Skeletal muscle satellite cell (primary cell): ENCODE measurements around the gene COL5A3.

ENCODE experiments used
- H3K27me3 ChIP-seq: 2 replicates; pipeline ENCODE4 v1.7.0; 2013; ENCODE audit warnings: low read length; ENCODE audit not compliant: control insufficient read depth, insufficient read depth
- H3K36me3 ChIP-seq: 2 replicates; pipeline ENCODE4 v1.7.0; 2013; ENCODE audit warnings: mild to moderate bottlenecking, control low read depth, low read length; ENCODE audit not compliant: insufficient read depth
- H3K4me1 ChIP-seq: 2 replicates; pipeline ENCODE4 v1.7.0; 2013; ENCODE audit warnings: low read length; ENCODE audit not compliant: control insufficient read depth, insufficient read depth
- H3K4me2 ChIP-seq: 2 replicates; pipeline ENCODE4 v1.7.0; 2013; ENCODE audit warnings: mild to moderate bottlenecking, low read length
- H3K4me3 ChIP-seq: 2 replicates; pipeline ENCODE4 v1.7.0; 2013; ENCODE audit warnings: low read length
- H3K9ac ChIP-seq: 2 replicates; pipeline ENCODE4 v1.7.0; 2013; ENCODE audit warnings: mild to moderate bottlenecking, low read depth, low read length, moderate library complexity
- H3K9me3 ChIP-seq: replicated peaks from 2 replicates; pipeline ENCODE4 v1.7.0; 2013; ENCODE audit warnings: mild to moderate bottlenecking, control low read depth, low read length

Gene COL5A3

GRCh38 chr19:9995999-9996398 lies 14.3 kb downstream of the COL5A3 start:
- no peaks in the 10 kb centered on the region for H3K4me1 ChIP-seq
- H3K9me3 ChIP-seq = no peaks in the 10 kb centered on the region
- no peak overlapping the region for H3K9ac ChIP-seq
- H3K4me3 ChIP-seq = no peak overlapping the region
- H3K36me3 ChIP-seq = no peaks in the 10 kb centered on the region
- H3K27me3 ChIP-seq = no peaks in the 10 kb centered on the region
- H3K4me2 ChIP-seq = no peak overlapping the region

- H3K27me3 ChIP-seq = no peaks in the 10 kb centered on the region
- no peaks in the 10 kb centered on the region for H3K4me1 ChIP-seq
- H3K9ac ChIP-seq = no peak overlapping the region
- no peaks in the 10 kb centered on the region for H3K9me3 ChIP-seq
- no peak overlapping the region for H3K4me3 ChIP-seq
- H3K4me2 ChIP-seq = no peak overlapping the region
- H3K36me3 ChIP-seq = no peaks in the 10 kb centered on the region
These were observed 15.2 kb downstream of the COL5A3 start for GRCh38 chr19:9995084-9995483.

GRCh38 chr19:9991425-9992191 lies 18.7 kb downstream of the COL5A3 start:
- Histone ChIP-seq H3K9me3 (no peaks in the 10 kb centered on the region), H3K36me3 (no peaks in the 10 kb centered on the region), H3K27me3 (no peaks in the 10 kb centered on the region), H3K4me3 (no peak overlapping the region), H3K4me1 (no peaks in the 10 kb centered on the region), H3K4me2 (no peak overlapping the region), H3K9ac (no peak overlapping the region)

- no peak overlapping the region for H3K9ac ChIP-seq
- H3K4me3 ChIP-seq = no peak overlapping the region
- no peaks in the 10 kb centered on the region for H3K27me3 ChIP-seq
- no peak overlapping the region for H3K4me2 ChIP-seq
- H3K4me1 ChIP-seq = no peaks in the 10 kb centered on the region
- no peaks in the 10 kb centered on the region for H3K36me3 ChIP-seq
- no peaks in the 10 kb centered on the region for H3K9me3 ChIP-seq
These were observed 20.8 kb downstream of the COL5A3 start for GRCh38 chr19:9989504-9989903.

- Histone ChIP-seq H3K4me1 (no peaks in the 10 kb centered on the region), H3K4me3 (no peak overlapping the region), H3K36me3 (no peaks in the 10 kb centered on the region), H3K4me2 (no peak overlapping the region), H3K9ac (no peak overlapping the region), H3K9me3 (no peaks in the 10 kb centered on the region), H3K27me3 (no peaks in the 10 kb centered on the region)
These were observed 23.5 kb downstream of the COL5A3 start for GRCh38 chr19:9986787-9987281.

GRCh38 chr19:9981406-9982260 lies 28.7 kb downstream of the COL5A3 start:
- Histone ChIP-seq H3K4me3 (no peak overlapping the region), H3K36me3 (no peaks in the 10 kb centered on the region)

GRCh38 chr19:9972103-9972502 lies 38.2 kb downstream of the COL5A3 start:
- H3K4me1 ChIP-seq = no peaks in the 10 kb centered on the region
- no peaks in the 10 kb centered on the region for H3K36me3 ChIP-seq
- no peaks in the 10 kb centered on the region for H3K9me3 ChIP-seq
- no peak overlapping the region for H3K9ac ChIP-seq
- H3K4me2 ChIP-seq = no peak overlapping the region
- H3K27me3 ChIP-seq = no peaks in the 10 kb centered on the region
- H3K4me3 ChIP-seq = no peak overlapping the region

More at GRCh38 chr19:9981406-9982260, 28.7 kb downstream of the COL5A3 start:
- Histone ChIP-seq H3K9ac (no peak overlapping the region), H3K27me3 (no peaks in the 10 kb centered on the region), H3K4me1 (no peaks in the 10 kb centered on the region), H3K9me3 (no peaks in the 10 kb centered on the region), H3K4me2 (no peak overlapping the region)

GRCh38 chr19:9971166-9971897 lies 39.0 kb downstream of the COL5A3 start:
- H3K27me3 ChIP-seq = no peaks in the 10 kb centered on the region
- H3K36me3 ChIP-seq = no peaks in the 10 kb centered on the region
- H3K9ac ChIP-seq = no peak overlapping the region
- H3K4me2 ChIP-seq = no peak overlapping the region
- H3K9me3 ChIP-seq = no peaks in the 10 kb centered on the region
- H3K4me1 ChIP-seq = no peaks in the 10 kb centered on the region
- H3K4me3 ChIP-seq = no peak overlapping the region

- Histone ChIP-seq H3K36me3 (no peaks in the 10 kb centered on the region), H3K4me1 (no peaks in the 10 kb centered on the region), H3K9me3 (no peaks in the 10 kb centered on the region), H3K4me2 (no peak overlapping the region), H3K9ac (no peak overlapping the region), H3K4me3 (no peak overlapping the region), H3K27me3 (no peaks in the 10 kb centered on the region)
These were observed 39.8 kb downstream of the COL5A3 start for GRCh38 chr19:9970481-9970880.

GRCh38 chr19:9969688-9969975 lies 40.7 kb downstream of the COL5A3 start:
- no peak overlapping the region for H3K4me3 ChIP-seq
- no peak overlapping the region for H3K4me2 ChIP-seq
- no peak overlapping the region for H3K9ac ChIP-seq
- H3K4me1 ChIP-seq = no peaks in the 10 kb centered on the region
- no peaks in the 10 kb centered on the region for H3K9me3 ChIP-seq
- H3K36me3 ChIP-seq = no peaks in the 10 kb centered on the region
- no peaks in the 10 kb centered on the region for H3K27me3 ChIP-seq
